A673 (cell line): ENCODE measurements around the gene MAP10. TPM values are rescaled to one million over a fixed set of nuclear protein-coding genes. Genes with fewer than 3 reads are reported as not detected.
A peak's percentile ranks its signal among the peaks of the same experiment; 100 is the strongest.

Experiments
- BruUV-seq: library from RNA; stranded (reverse); fragments of 400-500 nt; replicated peaks from 2 replicates; lab custom pipeline; 2021; lab: Mats Ljungman, UMichigan
- CTCF ChIA-PET: fragments of 300-600 bp; sonication (Branson Sonifier 250); formaldehyde crosslinking; loops from one replicate; lab custom pipeline; 2022; ENCODE audit warnings: antibody characterized with exemption; lab: Charles Lee
- POLR2A ChIA-PET: fragments of 300-600 bp; sonication (Branson Sonifier 250); formaldehyde crosslinking; loops from one replicate; lab custom pipeline; 2022; ENCODE audit warnings: antibody characterized with exemption; ENCODE audit not compliant: low non-redundant PET; lab: Charles Lee
- DNase-seq: peaks from one replicate; pipeline ENCODE4 v3.0.0-alpha.2; 2015; ENCODE audit warnings: low spot score
- H3K27ac ChIP-seq: fragments of 200-600 bp; sonication (generic); 2 replicates; pipeline ENCODE4 v1.5.1; 2016; ENCODE audit warnings: mixed run types, low read depth, mild to moderate bottlenecking, mixed read lengths, antibody characterized with exemption, low read length; ENCODE audit not compliant: poor library complexity, severe bottlenecking
- H3K27me3 ChIP-seq: fragments of 200-600 bp; sonication (generic); replicated peaks from 2 replicates; pipeline ENCODE4 v1.6.1; 2017; ENCODE audit warnings: mixed run types, low read depth, mild to moderate bottlenecking, mixed read lengths, antibody characterized with exemption, low read length; ENCODE audit not compliant: insufficient read depth, poor library complexity
- H3K36me3 ChIP-seq: fragments of 200-600 bp; sonication (generic); 2 replicates; pipeline ENCODE4 v1.6.1; 2016; ENCODE audit warnings: mixed run types, mild to moderate bottlenecking, mixed read lengths, antibody characterized with exemption, low read length; ENCODE audit not compliant: insufficient read depth, poor library complexity, severe bottlenecking
- H3K4me1 ChIP-seq: fragments of 200-600 bp; sonication (generic); 2 replicates; pipeline ENCODE4 v1.6.1; 2017; ENCODE audit warnings: mixed run types, mild to moderate bottlenecking, mixed read lengths, antibody characterized with exemption, low read length; ENCODE audit not compliant: insufficient read depth, poor library complexity, severe bottlenecking
- H3K4me3 ChIP-seq: fragments of 200-600 bp; sonication (generic); 2 replicates; pipeline ENCODE4 v1.5.1; 2016; ENCODE audit warnings: low read depth, mixed run types, mild to moderate bottlenecking, mixed read lengths, low read length; ENCODE audit not compliant: poor library complexity, severe bottlenecking
- H3K9me3 ChIP-seq: fragments of 200-600 bp; sonication (generic); 2 replicates; pipeline ENCODE4 v1.6.1; 2016; ENCODE audit warnings: mixed run types, low read depth, mild to moderate bottlenecking, mixed read lengths, antibody characterized with exemption, low read length; ENCODE audit not compliant: poor library complexity, severe bottlenecking
- CTCF ChIP-seq: fragments of 300-800, 200-600 bp; sonication (generic); conservative IDR thresholded peaks from 2 replicates; pipeline ENCODE4 v1.5.1; 2017; ENCODE audit warnings: low read depth, mild to moderate bottlenecking, antibody characterized with exemption, low read length, moderate library complexity, mixed read lengths
- EZH2 ChIP-seq: fragments of 200-600 bp; sonication (generic); IDR thresholded peaks from 2 replicates; pipeline ENCODE4 v1.6.1; 2017; ENCODE audit warnings: borderline replicate concordance, low read depth, mild to moderate bottlenecking, mixed read lengths, antibody characterized with exemption, low read length; ENCODE audit not compliant: poor library complexity, severe bottlenecking
- intact Hi-C: fragments of 100-400 bp; cut with micrococcal nuclease; formaldehyde crosslinking; loops from one replicate; pipeline ENCODE4 v1.10.0; 2022; ENCODE audit not compliant: unreplicated experiment
- total RNA-seq: library from RNA; stranded (reverse); gene quantifications from 2 replicates; pipeline ENCODE4 v1.2.3, GENCODE V29; 2021

MAP10 gene
- total RNA-seq, 1 experiment from 2014 or later, result 4.8 TPM

- intact Hi-C loops, result no loop called here
- DNase-seq, result no peak
- BruUV-seq, result no TSS peak
- ChIA-PET CTCF (no interaction called here), POLR2A (no interaction called here)
- TF ChIP-seq CTCF, result no peak
- no peak for TF ChIP-seq EZH2
- Histone ChIP-seq H3K27ac (no peak overlapping the region), H3K4me1 (peaks cover 15% of the 10 kb centered on the region), H3K27me3 (no peaks in the 10 kb centered on the region), H3K9me3 (no peaks in the 10 kb centered on the region), H3K4me3 (no peak overlapping the region), H3K36me3 (no peaks in the 10 kb centered on the region)
Measured at GRCh38 chr1:232788235-232788872, 16.9 kb upstream of the MAP10 start.

GRCh38 chr1:232789651-232790050 lies 15.6 kb upstream of the MAP10 start:
- Histone ChIP-seq H3K36me3 (no peaks in the 10 kb centered on the region), H3K4me1 (peaks cover 26% of the 10 kb centered on the region), H3K27me3 (no peaks in the 10 kb centered on the region), H3K27ac (no peak overlapping the region), H3K4me3 (no peak overlapping the region), H3K9me3 (no peaks in the 10 kb centered on the region)
- ChIA-PET CTCF (no interaction called here), POLR2A (no interaction called here)
- no TSS peak for BruUV-seq
- no peak for DNase-seq
- intact Hi-C loops, result loop anchor here (5.0 kb wide), 1 partner anchor 147 kb away; no protein-coding TSS in a partner anchor
- TF ChIP-seq EZH2 (no peak), CTCF (no peak)

GRCh38 chr1:232792949-232793348 lies 12.3 kb upstream of the MAP10 start:
- H3K27me3 ChIP-seq, result no peaks in the 10 kb centered on the region
- peak overlapping the region; percentile 78 for H3K27ac ChIP-seq
- ChIA-PET CTCF (no interaction called here), POLR2A (interaction anchor here (0.6 kb wide), 1 partner anchor 72 kb away, joined by 3 read pairs; no protein-coding TSS in a partner anchor)
- H3K4me1 ChIP-seq, result peaks cover 46% of the 10 kb centered on the region
- TF ChIP-seq EZH2 (no peak), CTCF (no peak)
- no peak for DNase-seq
- BruUV-seq, result no TSS peak
- no peak overlapping the region for H3K4me3 ChIP-seq
- intact Hi-C loops, result loop anchor here (5.0 kb wide), 1 partner anchor 151 kb away; no protein-coding TSS in a partner anchor
- H3K9me3 ChIP-seq, result no peaks in the 10 kb centered on the region
- H3K36me3 ChIP-seq, result no peaks in the 10 kb centered on the region
